ENCODE results near the gene PKP3. TPM values are rescaled to one million over a fixed set of nuclear protein-coding genes. Genes with fewer than 3 reads are reported as not detected.

The PKP3 gene
- total RNA-seq, 2 donors from 2014 or later, result not detected

- Mint-ChIP-seq H3K27ac (peak overlapping the region; percentile 39 to 67), H3K4me1 (ENCODE audit: low read depth in 2 of 2) (peaks cover 25 to 28% of the 10 kb centered on the region in 2 donors)
These were observed 19.4 kb downstream of the PKP3 start for GRCh38 chr11:413120-414081.

GRCh38 chr11:414318-414857 is 20.4 kb downstream of the PKP3 start:
- Mint-ChIP-seq H3K27me3 (no peaks in the 10 kb centered on the region), H3K27ac (peak overlapping the region; percentile 75 to 86), H3K9me3 (no peaks in the 10 kb centered on the region), H3K36me3 (no peaks in the 10 kb centered on the region), H3K4me1 (ENCODE audit: low read depth in 2 of 2) (peaks cover 25 to 28% of the 10 kb centered on the region in 2 donors), H3K4me3 (peak overlapping the region; percentile 89)
- DNase-seq (ENCODE audit: low spot score) (peak; percentile 56), ATAC-seq (peak in 1 of 2 donors; percentile 32)

More at GRCh38 chr11:413120-414081, 19.4 kb downstream of the PKP3 start:
- H3K27me3 Mint-ChIP-seq, result no peaks in the 10 kb centered on the region
- ATAC-seq (no peak), DNase-seq (ENCODE audit: low spot score) (peak; percentile 57)
- H3K36me3 Mint-ChIP-seq, result no peaks in the 10 kb centered on the region
- H3K9me3 Mint-ChIP-seq, result no peaks in the 10 kb centered on the region
- peak overlapping the region; percentile 79 for H3K4me3 Mint-ChIP-seq

DNA sequence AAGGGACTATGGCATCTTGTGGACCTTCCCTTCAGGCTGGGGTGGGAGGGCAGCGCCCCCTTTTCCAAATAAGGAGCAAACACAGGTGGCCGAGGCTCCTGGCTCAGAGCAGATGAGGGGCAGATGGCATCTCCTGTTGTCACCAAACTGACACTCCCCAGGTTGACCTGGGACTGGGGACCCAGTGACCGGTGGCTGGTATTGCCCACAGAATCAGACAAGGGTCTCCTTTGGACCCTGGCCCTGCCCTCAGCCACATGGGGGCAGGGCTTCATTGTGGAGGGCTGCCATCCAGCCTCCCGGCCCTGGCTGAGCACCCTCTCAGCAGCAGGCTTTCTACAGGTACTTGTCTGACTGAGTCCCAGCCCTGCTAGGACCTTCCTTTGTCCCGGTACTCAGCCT is 21.6 kb downstream of the PKP3 start:
- H3K4me3 Mint-ChIP-seq, result peak overlapping the region; percentile 89
- H3K36me3 Mint-ChIP-seq, result no peaks in the 10 kb centered on the region
- peaks cover 25 to 28% of the 10 kb centered on the region in 2 donors for H3K4me1 Mint-ChIP-seq (ENCODE audit: low read depth in 2 of 2)
- H3K27ac Mint-ChIP-seq, result peak overlapping the region; percentile 75 to 86
- DNase-seq (ENCODE audit: low spot score) (no peak), ATAC-seq (no peak)
- no peaks in the 10 kb centered on the region for H3K9me3 Mint-ChIP-seq
- no peaks in the 10 kb centered on the region for H3K27me3 Mint-ChIP-seq

- Mint-ChIP-seq H3K27ac (peak overlapping the region; percentile 75 to 86), H3K4me1 (ENCODE audit: low read depth in 2 of 2) (peaks cover 25 to 28% of the 10 kb centered on the region in 2 donors), H3K36me3 (no peaks in the 10 kb centered on the region), H3K27me3 (no peaks in the 10 kb centered on the region), H3K9me3 (no peaks in the 10 kb centered on the region), H3K4me3 (peak overlapping the region; percentile 89)
- peak; percentile 60 for DNase-seq (ENCODE audit: low spot score)
- peak in 1 of 2 donors; percentile 8 for ATAC-seq
These were observed 22.2 kb downstream of the PKP3 start for GRCh38 chr11:416051-416756.

- Mint-ChIP-seq H3K27ac (peak overlapping the region; percentile 74 to 75), H3K4me3 (peak overlapping the region; percentile 89), H3K36me3 (no peaks in the 10 kb centered on the region), H3K27me3 (no peaks in the 10 kb centered on the region), H3K9me3 (no peaks in the 10 kb centered on the region), H3K4me1 (ENCODE audit: low read depth in 2 of 2) (peaks cover 25 to 28% of the 10 kb centered on the region in 2 donors)
- ATAC-seq (peak; percentile 68 to 77), DNase-seq (ENCODE audit: low spot score) (peak; percentile 79)
These were observed 23.0 kb downstream of the PKP3 start for GRCh38 chr11:416757-417621.

DNA sequence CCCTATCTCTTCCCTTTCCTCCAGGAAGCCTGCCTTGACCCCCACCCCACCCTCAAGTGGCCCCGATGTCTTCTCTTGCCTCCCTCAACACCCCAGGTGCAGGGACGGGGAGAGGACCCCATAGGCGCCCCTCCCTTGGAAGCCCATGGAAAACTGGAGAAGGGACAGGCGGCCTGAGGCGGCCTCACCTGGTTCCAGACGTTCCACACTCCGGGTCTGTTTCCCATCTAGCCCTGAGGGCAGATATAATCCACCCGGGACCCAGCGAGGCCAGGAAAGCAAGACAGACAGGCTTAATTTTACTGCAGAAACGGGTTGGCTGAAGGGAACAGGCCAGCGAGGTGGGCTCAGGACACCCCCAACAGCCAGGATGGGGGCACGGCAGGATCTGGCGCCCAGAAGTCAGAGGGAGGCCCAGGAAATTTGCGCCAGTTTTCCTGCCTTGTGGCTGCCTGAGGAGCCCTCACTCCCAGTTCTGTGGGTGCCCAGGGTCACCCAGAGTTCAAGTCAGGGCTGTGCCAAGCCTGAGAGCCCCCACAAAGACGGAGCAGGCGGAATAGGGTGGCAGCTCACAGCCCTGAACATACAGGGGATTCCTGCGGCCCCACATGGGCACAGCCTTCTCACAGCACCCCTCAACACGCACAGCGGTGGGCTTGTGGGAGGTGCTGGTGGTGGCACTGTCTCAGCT is 23.8 kb downstream of the PKP3 start:
- peak; percentile 59 for DNase-seq (ENCODE audit: low spot score)
- Mint-ChIP-seq H3K4me1 (ENCODE audit: low read depth in 2 of 2) (peaks cover 25 to 28% of the 10 kb centered on the region in 2 donors), H3K27ac (peak overlapping the region in 1 of 2 donors; percentile 74), H3K4me3 (no peak overlapping the region), H3K36me3 (no peaks in the 10 kb centered on the region), H3K27me3 (no peaks in the 10 kb centered on the region), H3K9me3 (no peaks in the 10 kb centered on the region)
- ATAC-seq, result no peak

- H3K4me1 Mint-ChIP-seq (ENCODE audit: low read depth in 2 of 2), result peaks cover 18 to 23% of the 10 kb centered on the region in 2 donors
- no peaks in the 10 kb centered on the region for H3K9me3 Mint-ChIP-seq
- no peaks in the 10 kb centered on the region for H3K36me3 Mint-ChIP-seq
- DNase-seq (ENCODE audit: low spot score) (peak; percentile 56), ATAC-seq (no peak)
- no peak overlapping the region for H3K27ac Mint-ChIP-seq
- no peaks in the 10 kb centered on the region for H3K27me3 Mint-ChIP-seq
- no peak overlapping the region for H3K4me3 Mint-ChIP-seq
These were observed 24.6 kb downstream of the PKP3 start for GRCh38 chr11:418343-419247.

GRCh38 chr11:419248-420005 is 25.4 kb downstream of the PKP3 start:
- ATAC-seq, result no peak
- no peaks in the 10 kb centered on the region for H3K9me3 Mint-ChIP-seq
- DNase-seq (ENCODE audit: low spot score), result peak; percentile 49
- no peak overlapping the region for H3K4me3 Mint-ChIP-seq
- no peak overlapping the region for H3K27ac Mint-ChIP-seq
- no peaks in the 10 kb centered on the region for H3K36me3 Mint-ChIP-seq
- peaks cover 0 to 2% of the 10 kb centered on the region in 2 donors for H3K27me3 Mint-ChIP-seq
- H3K4me1 Mint-ChIP-seq (ENCODE audit: low read depth in 2 of 2), result peaks cover 15 to 17% of the 10 kb centered on the region in 2 donors

- peaks cover 6 to 9% of the 10 kb centered on the region in 2 donors for H3K4me1 Mint-ChIP-seq (ENCODE audit: low read depth in 2 of 2)
- ATAC-seq (no peak), DNase-seq (ENCODE audit: low spot score) (peak; percentile 47)
- H3K4me3 Mint-ChIP-seq, result no peak overlapping the region
- H3K9me3 Mint-ChIP-seq, result no peaks in the 10 kb centered on the region
- no peak overlapping the region for H3K27ac Mint-ChIP-seq
- H3K36me3 Mint-ChIP-seq, result no peaks in the 10 kb centered on the region
- H3K27me3 Mint-ChIP-seq, result peaks cover 0 to 5% of the 10 kb centered on the region in 2 donors
These were observed 26.3 kb downstream of the PKP3 start for GRCh38 chr11:420054-420910.

DNA sequence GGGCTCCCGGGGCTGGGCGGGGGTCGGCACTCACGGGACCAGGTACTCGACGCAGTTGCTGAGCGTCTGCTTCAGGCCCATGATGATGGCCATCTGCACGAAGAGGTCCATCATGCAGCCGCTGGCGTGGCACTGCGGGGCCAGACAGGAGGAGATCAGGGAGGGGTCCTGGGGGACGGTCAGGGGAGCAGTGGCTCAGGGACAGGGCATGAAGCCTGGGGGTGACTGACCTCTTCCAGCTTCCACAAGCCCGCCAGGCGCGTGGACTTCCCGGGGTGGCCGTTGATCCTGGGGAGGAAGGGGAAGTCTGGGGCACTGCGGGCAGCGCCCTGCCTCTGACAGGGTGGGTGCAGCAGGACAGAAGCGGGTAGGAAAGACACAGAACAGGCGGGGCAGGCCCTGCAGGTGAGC is 26.9 kb downstream of the PKP3 start:
- Mint-ChIP-seq H3K27ac (no peak overlapping the region), H3K36me3 (no peaks in the 10 kb centered on the region), H3K9me3 (no peaks in the 10 kb centered on the region), H3K4me3 (no peak overlapping the region), H3K4me1 (ENCODE audit: low read depth in 2 of 2) (peaks cover 5% of the 10 kb centered on the region in 2 donors), H3K27me3 (peaks cover 0 to 5% of the 10 kb centered on the region in 2 donors)
- ATAC-seq (no peak), DNase-seq (ENCODE audit: low spot score) (peak; percentile 60)
